Activated CD4-positive, alpha-beta T cell treated with anti-CD3 and anti-CD28 coated beads for 36 hours (primary cell): Measurements from ENCODE around the gene CFAP73. TPM values are rescaled to one million over a fixed set of nuclear protein-coding genes. Genes with fewer than 3 reads are reported as not detected.

Experiments
- ATAC-seq: fragments of 200-7000 bp; cut with Tn5 transposase; one replicate; pipeline ENCODE4 v1.10.0; 2021; ENCODE audit warnings: mild to moderate bottlenecking, moderate library complexity
- CTCF ChIA-PET: fragments of 350-600 bp; sonication (Branson Sonifier 250); formaldehyde crosslinking; loops from one replicate; lab custom pipeline; 2021; ENCODE audit warnings: antibody characterized with exemption; lab: Charles Lee
- POLR2A ChIA-PET: fragments of 350-600 bp; sonication (Branson Sonifier 250); formaldehyde crosslinking; loops from one replicate; lab custom pipeline; 2021; ENCODE audit warnings: antibody characterized with exemption, inconsistent platforms; lab: Charles Lee
- DNase-seq: peaks from one replicate; pipeline ENCODE4 v3.0.0-alpha.2; 2020
- H3K27ac Mint-ChIP-seq: one replicate; pipeline ENCODE4 v1.8.0; 2021; ENCODE audit warnings: mixed read lengths
- H3K27me3 Mint-ChIP-seq: one replicate; pipeline ENCODE4 v1.8.0; 2021; ENCODE audit warnings: mixed read lengths
- H3K36me3 Mint-ChIP-seq: one replicate; pipeline ENCODE4 v1.8.0; 2021; ENCODE audit warnings: low read depth, mixed read lengths
- H3K4me1 Mint-ChIP-seq: one replicate; pipeline ENCODE4 v1.8.0; 2021; ENCODE audit warnings: mixed read lengths
- H3K4me3 Mint-ChIP-seq: one replicate; pipeline ENCODE4 v1.8.0; 2021; ENCODE audit warnings: mild to moderate bottlenecking, moderate library complexity, mixed read lengths
- H3K9me3 Mint-ChIP-seq: one replicate; pipeline ENCODE4 v1.8.0; 2021; ENCODE audit warnings: low read depth, mixed read lengths
- intact Hi-C, 2 experiments: fragments of 100-400 bp; cut with DNase I in 1 of 2; cut with micrococcal nuclease in 1 of 2; formaldehyde crosslinking; loops; one replicate each; pipeline versions ENCODE4 v1.14.2 to v1.15.1; 2022 to 2024; cut with DNase I, micrococcal nuclease
- total RNA-seq, 2 experiments: library from RNA; stranded (reverse); gene quantifications; one replicate each; pipeline ENCODE4 v1.2.3, GENCODE V29; 2021

CFAP73 gene
- total RNA-seq, 2 experiments from 2014 or later: 0.86 to 1.1 TPM

- no peak for DNase-seq
- Mint-ChIP-seq H3K4me3 (no peak overlapping the region), H3K4me1 (peaks cover 17% of the 10 kb centered on the region), H3K27me3 (peaks cover 11% of the 10 kb centered on the region), H3K9me3 (no peaks in the 10 kb centered on the region), H3K27ac (no peak overlapping the region), H3K36me3 (peaks cover 14% of the 10 kb centered on the region)
- CTCF ChIA-PET: interaction anchor here (0.7 to 5.0 kb wide), 3 partner anchors 18 to 107 kb away, joined by 3 to 57 read pairs (median 25); partner anchors contain the start of gene RASAL1
- POLR2A ChIA-PET: interaction anchor here (0.6 kb wide), 1 partner anchor 11 kb away, joined by 3 read pairs; no protein-coding TSS in a partner anchor
- intact Hi-C loops: no loop called here
- no peak for ATAC-seq
Measured at GRCh38 chr12:113155646-113156045, 6.1 kb downstream of the CFAP73 start.

GRCh38 chr12:113157218-113157859 lies 7.8 kb downstream of the CFAP73 start:
- ChIA-PET CTCF (interaction anchor here (0.9 to 1.3 kb wide), 4 partner anchors 14 to 250 kb away, joined by 3 to 6 read pairs (median 4); no protein-coding TSS in a partner anchor), POLR2A (interaction anchor here (0.7 kb wide), 1 partner anchor 805 kb away, joined by 3 read pairs; no protein-coding TSS in a partner anchor)
- H3K4me3 Mint-ChIP-seq: peak overlapping the region; percentile 4
- no peaks in the 10 kb centered on the region for H3K9me3 Mint-ChIP-seq
- intact Hi-C loops: no loop called here
- H3K36me3 Mint-ChIP-seq: peaks cover 22% of the 10 kb centered on the region
- no peak for DNase-seq
- peaks cover 6% of the 10 kb centered on the region for H3K27me3 Mint-ChIP-seq
- no peak overlapping the region for H3K27ac Mint-ChIP-seq
- no peak for ATAC-seq
- H3K4me1 Mint-ChIP-seq: peaks cover 11% of the 10 kb centered on the region

GRCh38 chr12:113158439-113159203 lies 9.1 kb downstream of the CFAP73 start:
- H3K27me3 Mint-ChIP-seq: peaks cover 3% of the 10 kb centered on the region
- intact Hi-C loops: no loop called here
- peaks cover 32% of the 10 kb centered on the region for H3K36me3 Mint-ChIP-seq
- ChIA-PET POLR2A (no interaction called here), CTCF (interaction anchor here (1.1 to 1.9 kb wide), 3 partner anchors 12 to 18 kb away, joined by 3 to 8 read pairs (median 3); no protein-coding TSS in a partner anchor)
- peaks cover 6% of the 10 kb centered on the region for H3K4me1 Mint-ChIP-seq
- DNase-seq: no peak
- H3K27ac Mint-ChIP-seq: no peak overlapping the region
- H3K9me3 Mint-ChIP-seq: no peaks in the 10 kb centered on the region
- no peak overlapping the region for H3K4me3 Mint-ChIP-seq
- ATAC-seq: no peak

GRCh38 chr12:113159937-113160336 lies 10.4 kb downstream of the CFAP73 start:
- Mint-ChIP-seq H3K36me3 (peaks cover 34% of the 10 kb centered on the region), H3K27me3 (no peaks in the 10 kb centered on the region), H3K4me3 (no peak overlapping the region), H3K4me1 (peaks cover 3% of the 10 kb centered on the region), H3K27ac (no peak overlapping the region), H3K9me3 (no peaks in the 10 kb centered on the region)
- intact Hi-C loops: no loop called here
- ChIA-PET POLR2A (no interaction called here), CTCF (interaction anchor here (1.2 to 3.5 kb wide), 3 partner anchors 12 to 17 kb away, joined by 3 to 23 read pairs (median 3); no protein-coding TSS in a partner anchor)
- ATAC-seq (no peak), DNase-seq (no peak)

- ChIA-PET POLR2A (interaction anchor here (0.7 to 0.9 kb wide), 2 partner anchors 12 to 52 kb away, joined by 3 read pairs; partner anchors contain the start of gene CFAP73), CTCF (interaction anchor here (0.7 to 3.5 kb wide), 5 partner anchors 8 to 69 kb away, joined by 3 to 23 read pairs (median 5); no protein-coding TSS in a partner anchor)
- ATAC-seq: peak; percentile 42
- Mint-ChIP-seq H3K9me3 (no peaks in the 10 kb centered on the region), H3K4me3 (no peak overlapping the region), H3K4me1 (peaks cover 3% of the 10 kb centered on the region), H3K36me3 (peaks cover 41% of the 10 kb centered on the region), H3K27ac (no peak overlapping the region), H3K27me3 (no peaks in the 10 kb centered on the region)
- intact Hi-C loops: no loop called here
- peak; percentile 48 for DNase-seq
Measured at GRCh38 chr12:113161415-113162016, 12.0 kb downstream of the CFAP73 start.

- H3K4me1 Mint-ChIP-seq: no peaks in the 10 kb centered on the region
- H3K9me3 Mint-ChIP-seq: no peaks in the 10 kb centered on the region
- intact Hi-C loops: no loop called here
- no peak for DNase-seq
- no peak overlapping the region for H3K27ac Mint-ChIP-seq
- no peaks in the 10 kb centered on the region for H3K27me3 Mint-ChIP-seq
- ChIA-PET CTCF (interaction anchor here (0.7 to 3.5 kb wide), 3 partner anchors 9 to 14 kb away, joined by 3 to 23 read pairs (median 5); no protein-coding TSS in a partner anchor), POLR2A (interaction anchor here (0.7 to 0.9 kb wide), 2 partner anchors 13 to 51 kb away, joined by 3 read pairs; partner anchors contain the start of gene CFAP73)
- H3K4me3 Mint-ChIP-seq: no peak overlapping the region
- ATAC-seq: no peak
- H3K36me3 Mint-ChIP-seq: peaks cover 44% of the 10 kb centered on the region
Measured at GRCh38 chr12:113162102-113163029, 12.8 kb downstream of the CFAP73 start.

- no peak overlapping the region for H3K27ac Mint-ChIP-seq
- POLR2A ChIA-PET: no interaction called here
Measured at GRCh38 chr12:113163030-113163360, 13.5 kb downstream of the CFAP73 start.

GRCh38 chr12:113164014-113164413 lies 14.5 kb downstream of the CFAP73 start:
- H3K4me3 Mint-ChIP-seq: no peak overlapping the region
- DNase-seq (no peak), ATAC-seq (no peak)
- H3K9me3 Mint-ChIP-seq: no peaks in the 10 kb centered on the region
- H3K27ac Mint-ChIP-seq: no peak overlapping the region
- intact Hi-C loops: no loop called here
- CTCF ChIA-PET: interaction anchor here (0.7 kb wide), 1 partner anchor 13 kb away, joined by 3 read pairs; no protein-coding TSS in a partner anchor
- peaks cover 43% of the 10 kb centered on the region for H3K36me3 Mint-ChIP-seq
- no peaks in the 10 kb centered on the region for H3K4me1 Mint-ChIP-seq
- POLR2A ChIA-PET: no interaction called here
- no peaks in the 10 kb centered on the region for H3K27me3 Mint-ChIP-seq

More at GRCh38 chr12:113163030-113163360, 13.5 kb downstream of the CFAP73 start:
- Mint-ChIP-seq H3K36me3 (peaks cover 43% of the 10 kb centered on the region), H3K4me3 (no peak overlapping the region), H3K4me1 (no peaks in the 10 kb centered on the region), H3K9me3 (no peaks in the 10 kb centered on the region), H3K27me3 (no peaks in the 10 kb centered on the region)
- no peak for ATAC-seq
- intact Hi-C loops: no loop called here
- DNase-seq: no peak
- CTCF ChIA-PET: interaction anchor here (3.5 kb wide), 1 partner anchor 11 kb away, joined by 23 read pairs; no protein-coding TSS in a partner anchor

GRCh38 chr12:113165521-113166450 lies 16.3 kb downstream of the CFAP73 start:
- POLR2A ChIA-PET: interaction anchor here (0.7 to 1.9 kb wide), 2 partner anchors 11 to 12 kb away, joined by 3 to 7 read pairs; no protein-coding TSS in a partner anchor
- ATAC-seq: no peak

More at GRCh38 chr12:113165521-113166450, 16.3 kb downstream of the CFAP73 start:
- Mint-ChIP-seq H3K4me1 (no peaks in the 10 kb centered on the region), H3K36me3 (peaks cover 47% of the 10 kb centered on the region), H3K9me3 (no peaks in the 10 kb centered on the region), H3K27me3 (no peaks in the 10 kb centered on the region), H3K4me3 (no peak overlapping the region), H3K27ac (no peak overlapping the region)
- intact Hi-C loops: no loop called here
- no peak for DNase-seq
- CTCF ChIA-PET: interaction anchor here (0.8 to 2.7 kb wide), 5 partner anchors 9 to 120 kb away, joined by 3 to 17 read pairs (median 3); no protein-coding TSS in a partner anchor
